ENCODE results near the gene ESRRB.

ESRRB gene

GRCh38 chr14:76352639-76353281 is 23.2 kb upstream of the ESRRB start:
- peak; percentile 28 for DNase-seq

- no peak for DNase-seq
Observed at GRCh38 chr14:76354310-76354709, 21.6 kb upstream of the ESRRB start.

GRCh38 chr14:76355771-76356170 is 20.2 kb upstream of the ESRRB start:
- DNase-seq = no peak

GRCh38 chr14:76371066-76371465 is 4.9 kb upstream of the ESRRB start:
- no peak for DNase-seq

GRCh38 chr14:76373456-76373855 is 2.5 kb upstream of the ESRRB start:
- no peak for DNase-seq

- no peak for DNase-seq
Observed at GRCh38 chr14:76375484-76375883, 453 bp upstream of the ESRRB start.

GRCh38 chr14:76376409-76376877 is 506 bp downstream of the ESRRB start:
- no peak for DNase-seq

- DNase-seq = no peak
Observed at GRCh38 chr14:76376878-76377734, 1.2 kb downstream of the ESRRB start.

- no peak for DNase-seq
Observed at GRCh38 chr14:76377735-76378074, 1.8 kb downstream of the ESRRB start.

- no peak for DNase-seq
Observed at GRCh38 chr14:76380991-76381390, 5.1 kb downstream of the ESRRB start.

GRCh38 chr14:76381817-76382494 is 6.0 kb downstream of the ESRRB start:
- no peak for DNase-seq

GRCh38 chr14:76382495-76382832 is 6.5 kb downstream of the ESRRB start:
- no peak for DNase-seq

- DNase-seq = no peak
Observed at GRCh38 chr14:76385435-76385834, 9.5 kb downstream of the ESRRB start.

GRCh38 chr14:76386944-76387782 is 11.2 kb downstream of the ESRRB start:
- peak; percentile 39 for DNase-seq

- DNase-seq = no peak
Observed at GRCh38 chr14:76389841-76390240, 13.9 kb downstream of the ESRRB start.

GRCh38 chr14:76390621-76391020 is 14.7 kb downstream of the ESRRB start:
- no peak for DNase-seq

GRCh38 chr14:76391981-76392690 is 16.2 kb downstream of the ESRRB start:
- DNase-seq = no peak

GRCh38 chr14:76394569-76394968 is 18.6 kb downstream of the ESRRB start:
- DNase-seq = no peak

- DNase-seq = no peak
Observed at GRCh38 chr14:76395161-76395560, 19.2 kb downstream of the ESRRB start.

GRCh38 chr14:76396714-76397187 is 20.8 kb downstream of the ESRRB start:
- DNase-seq = no peak

- DNase-seq = no peak
Observed at GRCh38 chr14:76405627-76406026, 29.7 kb downstream of the ESRRB start.

Data from T-helper 9 cell (primary cell).